H1 (cell line): ENCODE data around the gene PLD2. TPM values are rescaled to one million over a fixed set of nuclear protein-coding genes. Genes with fewer than 3 reads are reported as not detected.
A peak's percentile ranks its signal among the peaks of the same experiment; 100 is the strongest.

Experiments used
- CTCF ChIA-PET: fragments of 300-600 bp; sonication (Branson Sonifier 250); formaldehyde crosslinking; loops from one replicate; lab custom pipeline; 2021; ENCODE audit not compliant: partially characterized antibody; lab: Charles Lee
- POLR2A ChIA-PET: fragments of 300-600 bp; sonication (Branson Sonifier 250); formaldehyde crosslinking; loops from one replicate; lab custom pipeline; 2021; ENCODE audit warnings: inconsistent platforms; ENCODE audit not compliant: partially characterized antibody; lab: Charles Lee
- DNase-seq, 2 experiments: peaks; one replicate each; pipeline versions ENCODE4 v3.0.0 to v3.0.0-alpha.2; 2010 to 2022; ENCODE audit warnings: low spot score in 2 of 2, low read depth in 1 of 2, mixed read lengths in 1 of 2
- FAIRE-seq: peaks from 2 replicates; lab custom pipeline; 2011; peaks lifted over from hg19 to GRCh38; lab: Jason Lieb, UNC
- H2AFZ ChIP-seq: 2 replicates; pipeline ENCODE4 v1.8.1; 2012; ENCODE audit warnings: low read length, inconsistent platforms
- H2AK5ac ChIP-seq: 2 replicates; pipeline ENCODE4 v1.6.1; 2013; ENCODE audit warnings: low read depth, low read length
- H2BK120ac ChIP-seq: replicated peaks from 2 replicates; pipeline ENCODE3; 2013; ENCODE audit warnings: low read depth, low read length, inconsistent platforms
- H2BK12ac ChIP-seq: 2 replicates; pipeline ENCODE4 v1.6.1; 2013; ENCODE audit warnings: low read depth, low read length
- H2BK15ac ChIP-seq: 2 replicates; pipeline ENCODE4 v1.6.1; 2013; ENCODE audit warnings: low read length
- H2BK20ac ChIP-seq: 2 replicates; pipeline ENCODE4 v1.6.1; 2013; ENCODE audit warnings: low read length
- H2BK5ac ChIP-seq: 2 replicates; pipeline ENCODE4 v1.6.1; 2013; ENCODE audit warnings: low read depth, low read length
- H3K14ac ChIP-seq: 2 replicates; pipeline ENCODE4 v1.6.1; 2013; ENCODE audit warnings: inconsistent platforms; ENCODE audit not compliant: insufficient read length
- H3K18ac ChIP-seq: 2 replicates; pipeline ENCODE4 v1.6.1; 2013; ENCODE audit warnings: low read length; ENCODE audit errors: extremely low read depth
- H3K23ac ChIP-seq: 2 replicates; pipeline ENCODE4 v1.6.1; 2013; ENCODE audit warnings: inconsistent platforms; ENCODE audit not compliant: insufficient read length
- H3K23me2 ChIP-seq: 2 replicates; pipeline ENCODE4 v1.6.1; 2013; ENCODE audit warnings: low read depth, low read length
- H3K27ac ChIP-seq: 2 replicates; pipeline ENCODE4 v1.6.1; 2011; ENCODE audit warnings: low read depth, low read length, inconsistent platforms
- H3K27me3 ChIP-seq, 4 experiments: replicated peaks in 1 of 4; 1 replicate in 1 of 4; 2 replicates in 3 of 4; pipeline versions ENCODE4 v1.6.1 to v1.8.1; 2011 to 2013; ENCODE audit warnings: low read length in 3 of 4, mild to moderate bottlenecking in 3 of 4, inconsistent platforms in 2 of 4, mixed read lengths in 2 of 4, moderate library complexity in 1 of 4; ENCODE audit not compliant: control insufficient read depth in 3 of 4, insufficient read depth in 3 of 4; ENCODE audit errors: extremely low read depth in 1 of 4
- H3K36me3 ChIP-seq, 4 experiments: 2 replicates each; pipeline versions ENCODE4 v1.6.1 to v1.8.1; 2011 to 2013; ENCODE audit warnings: mild to moderate bottlenecking in 4 of 4, low read length in 3 of 4, moderate library complexity in 2 of 4, control low read depth in 1 of 4, inconsistent platforms in 1 of 4; ENCODE audit not compliant: insufficient read depth in 4 of 4, control insufficient read depth in 2 of 4
- H3K4ac ChIP-seq: replicated peaks from 2 replicates; pipeline ENCODE3; 2013; ENCODE audit warnings: low read length, low read depth, mixed read lengths, inconsistent platforms; ENCODE audit not compliant: insufficient read length
- H3K4me1 ChIP-seq, 4 experiments: replicated peaks in 1 of 4; 1 replicate in 1 of 4; 2 replicates in 3 of 4; pipeline versions ENCODE4 v1.6.1 to v1.8.1; 2011 to 2013; ENCODE audit warnings: low read length in 3 of 4, inconsistent platforms in 2 of 4, mixed read lengths in 1 of 4; ENCODE audit not compliant: insufficient read depth in 4 of 4, control insufficient read depth in 3 of 4
- H3K4me2 ChIP-seq, 2 experiments: 2 replicates each; pipeline versions ENCODE4 v1.6.1 to v1.8.1; 2011 to 2013; ENCODE audit warnings: low read depth in 2 of 2, low read length in 2 of 2, control low read depth in 1 of 2, inconsistent platforms in 1 of 2, mild to moderate bottlenecking in 1 of 2; ENCODE audit not compliant: insufficient read depth in 1 of 2
- H3K4me3 ChIP-seq, 4 experiments: fragments of 200-600, 300-600 bp in 1 of 4; sonication (generic), shearing (Covaris generic), sonication (Bioruptor Twin) in 1 of 4; 2 replicates each; pipeline versions ENCODE4 v1.5.1 to v1.8.1; 2011 to 2016; ENCODE audit warnings: low read length in 4 of 4, low read depth in 3 of 4, control low read depth in 2 of 4, inconsistent platforms in 2 of 4, mild to moderate bottlenecking in 2 of 4, mixed read lengths in 1 of 4, moderate library complexity in 1 of 4; ENCODE audit not compliant: insufficient read depth in 2 of 4; ENCODE audit errors: extremely low read depth in 1 of 4
- H3K56ac ChIP-seq: replicated peaks from 2 replicates; pipeline ENCODE3; 2013; ENCODE audit warnings: low read depth, mild to moderate bottlenecking, mixed read lengths, low read length, inconsistent platforms; ENCODE audit not compliant: insufficient read length
- H3K79me1 ChIP-seq: 2 replicates; pipeline ENCODE4 v1.6.1; 2013; ENCODE audit warnings: low read depth, low read length, control low read depth
- H3K79me2 ChIP-seq, 2 experiments: 2 replicates each; pipeline versions ENCODE4 v1.6.1 to v1.8.1; 2012 to 2013; ENCODE audit warnings: low read length in 2 of 2, mild to moderate bottlenecking in 2 of 2, inconsistent platforms in 1 of 2; ENCODE audit not compliant: insufficient read depth in 2 of 2, control insufficient read depth in 1 of 2
- H3K9ac ChIP-seq, 4 experiments: replicated peaks in 1 of 4; 1 replicate in 1 of 4; 2 replicates in 3 of 4; pipeline versions ENCODE4 v1.6.1 to v1.8.1; 2011 to 2013; ENCODE audit warnings: low read depth in 3 of 4, low read length in 3 of 4, control low read depth in 2 of 4, mild to moderate bottlenecking in 2 of 4, moderate library complexity in 2 of 4, inconsistent platforms in 1 of 4; ENCODE audit errors: extremely low read depth in 1 of 4
- H3K9me3 ChIP-seq, 2 experiments: 2 replicates each; pipeline versions ENCODE4 v1.6.1 to v1.8.1; 2012 to 2013; ENCODE audit warnings: mild to moderate bottlenecking in 2 of 2, moderate library complexity in 2 of 2, control low read depth in 1 of 2, inconsistent platforms in 1 of 2, low read depth in 1 of 2, low read length in 1 of 2, mixed read lengths in 1 of 2; ENCODE audit not compliant: insufficient read depth in 2 of 2
- H4K20me1 ChIP-seq, 2 experiments: replicated peaks in 1 of 2; 2 replicates each; pipeline versions ENCODE3 to v1.8.1; 2011 to 2013; ENCODE audit warnings: inconsistent platforms in 2 of 2, low read length in 2 of 2, mild to moderate bottlenecking in 1 of 2; ENCODE audit not compliant: insufficient read depth in 2 of 2, control insufficient read depth in 1 of 2
- H4K5ac ChIP-seq: 2 replicates; pipeline ENCODE4 v1.6.1; 2013; ENCODE audit warnings: low read length, low read depth, mixed read lengths, inconsistent platforms; ENCODE audit not compliant: insufficient read length
- H4K8ac ChIP-seq: 2 replicates; pipeline ENCODE4 v1.8.0; 2013; ENCODE audit warnings: mild to moderate bottlenecking, moderate library complexity, low read length, inconsistent platforms; ENCODE audit not compliant: insufficient read depth; ENCODE audit errors: extremely low read depth
- H4K91ac ChIP-seq: replicated peaks from 2 replicates; pipeline ENCODE3; 2013; ENCODE audit warnings: low read length, mixed read lengths, inconsistent platforms; ENCODE audit not compliant: insufficient read length
- JUND ChIP-seq: IDR thresholded peaks from 2 replicates; pipeline ENCODE4 v1.6.1; 2011; ENCODE audit warnings: mild to moderate bottlenecking, improper control_type of control experiment, low read length
- KDM5A ChIP-seq: fragments of 200-600 bp; IDR thresholded peaks from 2 replicates; pipeline ENCODE4 v1.7.1; 2012; ENCODE audit warnings: mild to moderate bottlenecking, low read length, inconsistent platforms, mixed read lengths
- NRF1 ChIP-seq: IDR thresholded peaks from 2 replicates; pipeline ENCODE4 v1.6.1; 2011; ENCODE audit warnings: mild to moderate bottlenecking, low read depth, low read length, improper control_type of control experiment
- RNF2 ChIP-seq: fragments of 200-900, 300-1000 bp; sonication (generic); IDR thresholded peaks from 2 replicates; pipeline ENCODE4 v1.7.1; 2016; ENCODE audit warnings: borderline replicate concordance, low read depth, mild to moderate bottlenecking, antibody characterized with exemption, low read length; ENCODE audit not compliant: poor library complexity, severe bottlenecking; ENCODE audit errors: missing control alignments
- SIX5 ChIP-seq: IDR thresholded peaks from 2 replicates; pipeline ENCODE4 v1.6.1; 2011; ENCODE audit warnings: mild to moderate bottlenecking, low read depth, low read length
- SP1 ChIP-seq: IDR thresholded peaks from 2 replicates; pipeline ENCODE4 v1.6.1; 2011; ENCODE audit warnings: low read depth, low read length
- WGBS, 2 experiments: shearing (Covaris generic) in 1 of 2; methylation state at CpG; one replicate each; pipeline versions ENCODE4 v1.1.6 to v1.1.7; 2013 to 2015; ENCODE audit warnings: low lambda C conversion rate in 2 of 2, mixed read lengths in 2 of 2, inconsistent platforms in 1 of 2, low coverage in 1 of 2, missing lambda C conversion rate in 1 of 2; ENCODE audit not compliant: insufficient replicate concordance in 2 of 2, insufficient coverage in 1 of 2, insufficient read length in 1 of 2; ENCODE audit errors: extremely low coverage in 1 of 2, missing lambda C conversion rate in 1 of 2; 5-methylcytosine and 5-hydroxymethylcytosine counted together
- polyA plus RNA-seq, 7 experiments: library from polyadenylated mRNA; depleted of rRNA in 3 of 7; stranded (reverse) in 5 of 7; unstranded in 2 of 7; fragments of >200 nt in 5 of 7; fragments of 200-250 nt in 2 of 7; gene quantifications; 1 replicate in 5 of 7; 2 replicates in 1 of 7; 4 replicates in 1 of 7; pipeline versions ENCODE4 v1.2.1 to v1.2.3, GENCODE V29; 2011 to 2013; ENCODE audit warnings: missing spikeins in 2 of 7, mixed read lengths in 2 of 7
- total RNA-seq: library from RNA; stranded (reverse); fragmentation: NEBNext Ultra II Directional; extraction: Animal tissue kit (Norgen Biotek cat#: 25700); gene quantifications from 2 replicates; pipeline ENCODE4 v1.2.1, GENCODE V29; 2021
- TF ChIP-seq, protein P1 (sequence below): IDR thresholded peaks from 2 replicates; pipeline ENCODE4 v1.6.1; 2012; ENCODE audit warnings: low read length, inconsistent platforms
- TF ChIP-seq, protein P2 (sequence below): IDR thresholded peaks from 2 replicates; pipeline ENCODE4 v1.6.1; 2012; ENCODE audit warnings: inconsistent platforms

Gene PLD2
- total and polyA plus RNA-seq, 2 of the 8 experiments (the other 6 are each of a cell fraction or from before 2014, with no cell fraction given) = 44.3 to 48.4 TPM

- H3K27ac ChIP-seq = peak overlapping the region; percentile 73
These were observed 42.1 kb downstream of the PLD2 start for GRCh38 chr17:4849011-4849536.

More at GRCh38 chr17:4849011-4849536, 42.1 kb downstream of the PLD2 start:
- H2BK12ac ChIP-seq = peak overlapping the region; percentile 52
- H3K23ac ChIP-seq = no peak overlapping the region
- peak overlapping the region; percentile 47 to 58 for H3K4me2 ChIP-seq
- ChIA-PET POLR2A (interaction anchor here (0.6 to 3.1 kb wide), 9 partner anchors 10 to 77 kb away, joined by 3 to 15 read pairs (median 3); no protein-coding TSS in a partner anchor), CTCF (interaction anchor here (0.5 to 1.4 kb wide), 4 partner anchors 12 to 81 kb away, joined by 3 to 5 read pairs (median 4); no protein-coding TSS in a partner anchor)
- peaks cover 4 to 59% of the 10 kb centered on the region in 2 experiments for H3K79me2 ChIP-seq
- H2AK5ac ChIP-seq = no peak overlapping the region
- H3K36me3 ChIP-seq = no peaks in the 10 kb centered on the region; a peak in 1 of 8 replicates
- DNase-seq (peak in 1 of 2 experiments; percentile 47), FAIRE-seq (no peak)
- H2AFZ ChIP-seq = no peak overlapping the region
- H3K56ac ChIP-seq = no peak overlapping the region
- H3K4me1 ChIP-seq = peaks cover 11 to 32% (median 25%) of the 10 kb centered on the region in 4 experiments
- H3K79me1 ChIP-seq = peaks cover 17% of the 10 kb centered on the region
- H3K9me3 ChIP-seq = no peaks in the 10 kb centered on the region
- peaks cover 7% of the 10 kb centered on the region; the same call in 1 of the 2 replicates for H3K23me2 ChIP-seq
- peak overlapping the region; percentile 83 for H4K91ac ChIP-seq
- H4K5ac ChIP-seq = peak overlapping the region; percentile 38
- no peaks in the 10 kb centered on the region for H3K27me3 ChIP-seq
- H2BK120ac ChIP-seq = peak overlapping the region; percentile 57
- H2BK15ac ChIP-seq = 0 out of 2 replicates have a peak overlapping the region, but pooled peaks have one; percentile 12
- H3K14ac ChIP-seq = no peak overlapping the region
- WGBS, 2 experiments = 56% methylated on average over 5 of the region's 5 CpGs; no CpG with 5 or more reads in 1 of the 2 experiments
- H4K8ac ChIP-seq = peak overlapping the region; percentile 28; the same call in 1 of the 2 replicates
- peak overlapping the region; percentile 27 for H3K4ac ChIP-seq
- H4K20me1 ChIP-seq = no peaks in the 10 kb centered on the region
- TF ChIP-seq NRF1 (no peak), KDM5A (no peak), SP1 (0 out of 2 replicates have a peak, but pooled peaks have one; percentile 23), SIX5 (no peak), JUND (no peak), RNF2 (no peak)
- TF ChIP-seq, protein P1, sequence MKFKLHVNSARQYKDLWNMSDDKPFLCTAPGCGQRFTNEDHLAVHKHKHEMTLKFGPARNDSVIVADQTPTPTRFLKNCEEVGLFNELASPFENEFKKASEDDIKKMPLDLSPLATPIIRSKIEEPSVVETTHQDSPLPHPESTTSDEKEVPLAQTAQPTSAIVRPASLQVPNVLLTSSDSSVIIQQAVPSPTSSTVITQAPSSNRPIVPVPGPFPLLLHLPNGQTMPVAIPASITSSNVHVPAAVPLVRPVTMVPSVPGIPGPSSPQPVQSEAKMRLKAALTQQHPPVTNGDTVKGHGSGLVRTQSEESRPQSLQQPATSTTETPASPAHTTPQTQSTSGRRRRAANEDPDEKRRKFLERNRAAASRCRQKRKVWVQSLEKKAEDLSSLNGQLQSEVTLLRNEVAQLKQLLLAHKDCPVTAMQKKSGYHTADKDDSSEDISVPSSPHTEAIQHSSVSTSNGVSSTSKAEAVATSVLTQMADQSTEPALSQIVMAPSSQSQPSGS = no peak
- TF ChIP-seq, protein P2, sequence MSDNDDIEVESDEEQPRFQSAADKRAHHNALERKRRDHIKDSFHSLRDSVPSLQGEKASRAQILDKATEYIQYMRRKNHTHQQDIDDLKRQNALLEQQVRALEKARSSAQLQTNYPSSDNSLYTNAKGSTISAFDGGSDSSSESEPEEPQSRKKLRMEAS = no peak
- peak overlapping the region; percentile 84 for H2BK5ac ChIP-seq
- peak overlapping the region; percentile 78; the same call in 1 of the 2 replicates for H3K18ac ChIP-seq
- H2BK20ac ChIP-seq = no peak overlapping the region
- H3K4me3 ChIP-seq = peak overlapping the region in 1 of 4 experiments; percentile 32; a peak in 1 of 8 replicates
- H3K9ac ChIP-seq = peak overlapping the region in 2 of 4 experiments; percentile 31 to 42; a peak in 4 of 7 replicates
